OCI-LY7 (cell line): ENCODE measurements around the gene ANKS1B. TPM values are rescaled to one million over a fixed set of nuclear protein-coding genes. Genes with fewer than 3 reads are reported as not detected.

Experiments
- BruUV-seq: library from RNA; stranded (reverse); fragments of 400-500 nt; replicated peaks from 2 replicates; lab custom pipeline; 2021; lab: Mats Ljungman, UMichigan
- CTCF ChIA-PET: fragments of 300-600 bp; sonication (Branson Sonifier 250); formaldehyde crosslinking; loops from one replicate; lab custom pipeline; 2022; ENCODE audit warnings: antibody characterized with exemption; ENCODE audit not compliant: unreplicated experiment; lab: Charles Lee
- POLR2A ChIA-PET: fragments of 300-600 bp; sonication (Branson Sonifier 250); formaldehyde crosslinking; loops from one replicate; lab custom pipeline; 2022; ENCODE audit warnings: antibody characterized with exemption; lab: Charles Lee
- DNase-seq: peaks from one replicate; pipeline ENCODE4 v3.0.0-alpha.2; 2015; ENCODE audit warnings: low spot score
- H2AFZ ChIP-seq: fragments of 200-600 bp; sonication (generic), shearing (Covaris generic); 2 replicates; pipeline ENCODE4 v1.6.1; 2014; ENCODE audit warnings: mild to moderate bottlenecking, antibody characterized with exemption, low read length, moderate library complexity
- H3K27ac ChIP-seq: fragments of 200-600 bp; sonication (generic); 2 replicates; pipeline ENCODE4 v1.5.1; 2014; ENCODE audit warnings: mixed run types, low read depth, mild to moderate bottlenecking, moderate library complexity, low read length, inconsistent platforms; ENCODE audit not compliant: poor library complexity, severe bottlenecking
- H3K36me3 ChIP-seq: fragments of 200-600 bp; sonication (generic); 2 replicates; pipeline ENCODE4 v1.6.1; 2014; ENCODE audit warnings: mild to moderate bottlenecking, antibody characterized with exemption, low read length, moderate library complexity, mixed read lengths; ENCODE audit not compliant: insufficient read depth
- H3K4me1 ChIP-seq: fragments of 200-600 bp; sonication (generic); 2 replicates; pipeline ENCODE4 v1.5.1; 2014; ENCODE audit warnings: mild to moderate bottlenecking, low read length; ENCODE audit not compliant: insufficient read depth, poor library complexity, severe bottlenecking
- H3K4me2 ChIP-seq: fragments of 200-600 bp; sonication (generic); 2 replicates; pipeline ENCODE4 v1.6.1; 2014; ENCODE audit warnings: mild to moderate bottlenecking, low read length
- H3K4me3 ChIP-seq: fragments of 200-600 bp; sonication (generic); 2 replicates; pipeline ENCODE4 v1.5.1; 2014; ENCODE audit warnings: mild to moderate bottlenecking, low read depth, low read length; ENCODE audit not compliant: poor library complexity, severe bottlenecking
- H3K79me2 ChIP-seq: fragments of 200-600 bp; sonication (generic); 2 replicates; pipeline ENCODE4 v1.6.1; 2016; ENCODE audit warnings: low read depth, mild to moderate bottlenecking, low read length, moderate library complexity, mixed read lengths; ENCODE audit not compliant: insufficient read depth
- H3K9me2 ChIP-seq: fragments of 200-600 bp; sonication (generic); 2 replicates; pipeline ENCODE4 v1.6.1; 2016; ENCODE audit warnings: mild to moderate bottlenecking, low read length, mixed read lengths; ENCODE audit not compliant: insufficient read depth
- H3K9me3 ChIP-seq: fragments of 200-600 bp; sonication (generic); 2 replicates; pipeline ENCODE4 v1.6.1; 2014; ENCODE audit warnings: mild to moderate bottlenecking, mixed run types, low read length, mixed read lengths
- H4K20me1 ChIP-seq: fragments of 200-600 bp; sonication (generic); 2 replicates; pipeline ENCODE4 v1.6.1; 2014; ENCODE audit warnings: mild to moderate bottlenecking, antibody characterized with exemption, low read length, moderate library complexity, mixed read lengths; ENCODE audit not compliant: insufficient read depth
- CTCF ChIP-seq: fragments of 200-600 bp; sonication (generic); conservative IDR thresholded peaks from 2 replicates; pipeline ENCODE4 v1.5.1; 2014; ENCODE audit warnings: mild to moderate bottlenecking, antibody characterized with exemption, low read length, moderate library complexity, mixed read lengths
- EZH2phosphoT487 ChIP-seq: fragments of 200-600 bp; sonication (generic); IDR thresholded peaks from 2 replicates; pipeline ENCODE4 v1.6.1; 2018; ENCODE audit warnings: low read depth, borderline replicate concordance, mild to moderate bottlenecking, mixed run types, antibody characterized with exemption, low read length, moderate library complexity, mixed read lengths
- intact Hi-C: fragments of 100-400 bp; cut with micrococcal nuclease; formaldehyde crosslinking; loops from one replicate; pipeline ENCODE4 v1.10.0; 2022; ENCODE audit not compliant: unreplicated experiment
- total RNA-seq, 2 experiments: library from RNA; depleted of rRNA in 1 of 2; stranded (reverse); fragments of >200 nt in 1 of 2; shearing (Covaris generic) in 1 of 2; gene quantifications; 2 replicates each; pipeline ENCODE4 v1.2.3, GENCODE V29; 2014 to 2022

The ANKS1B gene
- total RNA-seq, 2 experiments from 2014 or later, result 2.9 to 6.0 TPM

GRCh38 chr12:98997899-98998298, 986.8 kb downstream of the ANKS1B start:
- ChIA-PET POLR2A (interaction anchor here (0.8 kb wide), 1 partner anchor 313 kb away, joined by 3 read pairs; no protein-coding TSS in a partner anchor), CTCF (no interaction called here)
- DNase-seq, result no peak
- no peaks in the 10 kb centered on the region for H3K9me3 ChIP-seq
- H4K20me1 ChIP-seq, result no peaks in the 10 kb centered on the region
- no peak overlapping the region for H3K27ac ChIP-seq
- H3K36me3 ChIP-seq, result no peaks in the 10 kb centered on the region
- no peak overlapping the region for H3K4me3 ChIP-seq
- intact Hi-C loops, result loop anchor here (2.0 to 10.0 kb wide), 4 partner anchors 41 to 431 kb away; no protein-coding TSS in a partner anchor
- no TSS peak for BruUV-seq
- H3K4me1 ChIP-seq, result no peaks in the 10 kb centered on the region
- H2AFZ ChIP-seq, result no peak overlapping the region
- no peaks in the 10 kb centered on the region for H3K9me2 ChIP-seq
- no peak for TF ChIP-seq EZH2phosphoT487
- no peak for TF ChIP-seq CTCF
- no peaks in the 10 kb centered on the region for H3K79me2 ChIP-seq
- H3K4me2 ChIP-seq, result no peak overlapping the region

DNA sequence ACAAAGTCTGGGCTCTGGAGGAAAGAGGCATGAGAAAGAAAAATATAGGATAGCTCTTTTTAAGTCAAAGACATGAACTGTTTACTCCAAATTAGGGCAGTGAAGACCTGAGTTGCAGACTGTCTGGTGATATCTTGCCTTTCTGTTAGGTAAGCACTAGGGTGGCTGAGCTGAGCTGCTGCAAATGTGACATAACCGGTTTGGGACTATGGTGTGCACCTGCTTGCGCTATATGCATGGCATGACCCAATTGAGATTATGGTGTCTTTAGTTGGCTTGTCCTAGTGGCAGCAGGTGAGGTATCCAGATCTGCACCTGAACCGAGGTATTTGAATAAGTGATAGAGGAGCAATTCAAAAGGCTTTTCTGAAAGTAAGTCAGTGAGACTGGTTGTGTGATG, 994.1 kb downstream of the ANKS1B start:
- no peak overlapping the region for H2AFZ ChIP-seq
- no peaks in the 10 kb centered on the region for H3K9me2 ChIP-seq
- H3K36me3 ChIP-seq, result no peaks in the 10 kb centered on the region
- H3K79me2 ChIP-seq, result no peaks in the 10 kb centered on the region
- ChIA-PET POLR2A (interaction anchor here (0.6 to 0.7 kb wide), 2 partner anchors 316 to 675 kb away, joined by 3 read pairs; no protein-coding TSS in a partner anchor), CTCF (no interaction called here)
- no TSS peak for BruUV-seq
- no peaks in the 10 kb centered on the region for H4K20me1 ChIP-seq
- no peak overlapping the region for H3K4me2 ChIP-seq
- H3K27ac ChIP-seq, result no peak overlapping the region
- H3K4me1 ChIP-seq, result no peaks in the 10 kb centered on the region
- TF ChIP-seq CTCF, result no peak
- TF ChIP-seq EZH2phosphoT487, result no peak
- no peaks in the 10 kb centered on the region; the same call in 1 of the 2 replicates for H3K9me3 ChIP-seq
- no peak overlapping the region for H3K4me3 ChIP-seq
- intact Hi-C loops, result loop anchor here (10.0 kb wide), 1 partner anchor 266 kb away; no protein-coding TSS in a partner anchor
- DNase-seq, result no peak

- TF ChIP-seq CTCF (no peak), EZH2phosphoT487 (no peak)
- no peak for DNase-seq
- no peak overlapping the region for H3K27ac ChIP-seq
- H3K9me3 ChIP-seq, result no peaks in the 10 kb centered on the region; the same call in 1 of the 2 replicates
- H3K4me3 ChIP-seq, result no peak overlapping the region
- intact Hi-C loops, result no loop called here
- H4K20me1 ChIP-seq, result no peaks in the 10 kb centered on the region
- H3K36me3 ChIP-seq, result no peaks in the 10 kb centered on the region
- H3K9me2 ChIP-seq, result no peaks in the 10 kb centered on the region
- H2AFZ ChIP-seq, result no peak overlapping the region
- H3K4me2 ChIP-seq, result no peak overlapping the region
- ChIA-PET POLR2A (interaction anchor here (0.9 kb wide), 1 partner anchor 243 kb away, joined by 5 read pairs; no protein-coding TSS in a partner anchor), CTCF (no interaction called here)
- no TSS peak for BruUV-seq
- H3K4me1 ChIP-seq, result peaks cover 22% of the 10 kb centered on the region
- H3K79me2 ChIP-seq, result no peaks in the 10 kb centered on the region
Measured at GRCh38 chr12:98985156-98985555, 999.6 kb downstream of the ANKS1B start.
